H1 (cell line): Measurements from ENCODE around the gene RPS6KL1.

Experiments
- BCL11A ChIP-seq, 2 experiments: IDR thresholded peaks; one replicate each; pipeline ENCODE4 v1.6.1; 2011; ENCODE audit warnings: low read depth in 2 of 2, low read length in 2 of 2, mild to moderate bottlenecking in 2 of 2
- CTCF ChIP-seq, 3 experiments: IDR thresholded peaks; 1 replicate in 2 of 3; 2 replicates in 1 of 3; pipeline versions ENCODE4 v1.5.1 to v1.6.1; 2011; ENCODE audit warnings: low read length in 3 of 3, mild to moderate bottlenecking in 3 of 3, inconsistent platforms in 2 of 3, low read depth in 1 of 3, moderate library complexity in 1 of 3; ENCODE audit not compliant: insufficient read depth in 1 of 3; ENCODE audit errors: control extremely low read depth in 1 of 3
- EGR1 ChIP-seq: IDR thresholded peaks from 2 replicates; pipeline ENCODE4 v1.6.1; 2011; ENCODE audit warnings: low read depth, low read length, borderline replicate concordance
- EZH2 ChIP-seq: fragments of 200-600 bp; sonication (generic); IDR thresholded peaks from 2 replicates; pipeline ENCODE4 v1.7.1; 2012; ENCODE audit warnings: low read depth, mild to moderate bottlenecking, moderate library complexity, low read length, inconsistent platforms; ENCODE audit not compliant: severe bottlenecking
- GTF2F1 ChIP-seq: IDR thresholded peaks from 2 replicates; pipeline ENCODE4 v1.6.1; 2012; ENCODE audit warnings: low read depth, low read length, improper control_type of control experiment, borderline replicate concordance
- KDM1A ChIP-seq: fragments of 200-600, 300-600 bp; sonication (generic); IDR thresholded peaks from 2 replicates; pipeline ENCODE4 v1.7.1; 2016; ENCODE audit warnings: mild to moderate bottlenecking, low read length, borderline replicate concordance
- MAFK ChIP-seq: IDR thresholded peaks from 2 replicates; pipeline ENCODE4 v1.6.1; 2012; ENCODE audit warnings: low read depth, mild to moderate bottlenecking, improper control_type of control experiment, low read length
- POLR2A ChIP-seq, 2 experiments: IDR thresholded peaks; 1 replicate in 1 of 2; 2 replicates in 1 of 2; pipeline ENCODE4 v1.6.1; 2011; ENCODE audit warnings: low read depth in 2 of 2, low read length in 2 of 2, mild to moderate bottlenecking in 2 of 2; ENCODE audit errors: control extremely low read depth in 1 of 2
- POLR2AphosphoS5 ChIP-seq: IDR thresholded peaks from 2 replicates; pipeline ENCODE4 v1.6.1; 2011; ENCODE audit warnings: low read depth, low read length
- TAF1 ChIP-seq: IDR thresholded peaks from 2 replicates; pipeline ENCODE4 v1.6.1; 2011; ENCODE audit warnings: mild to moderate bottlenecking, low read depth, low read length
- USF2 ChIP-seq: IDR thresholded peaks from 2 replicates; pipeline ENCODE4 v1.6.1; 2011; ENCODE audit warnings: low read length, improper control_type of control experiment
- YY1 ChIP-seq: IDR thresholded peaks from 2 replicates; pipeline ENCODE4 v1.6.1; 2011; ENCODE audit warnings: low read depth, mild to moderate bottlenecking, low read length

- TF ChIP-seq CTCF (IDR thresholded peaks at IDR 0.05; ENCODE audit: control extremely low read depth in 1 of 3, insufficient read depth in 1 of 3, low read depth in 1 of 3, low read length in 3 of 3) (no peak), EGR1 (no peak), POLR2A (IDR thresholded peaks at IDR 0.05; ENCODE audit: control extremely low read depth in 1 of 2, low read depth in 2 of 2, low read length in 2 of 2) (no peak), POLR2AphosphoS5 (no peak), GTF2F1 (no peak), TAF1 (no peak), YY1 (no peak), EZH2 (no peak), USF2 (no peak), BCL11A (IDR thresholded peaks at IDR 0.05; ENCODE audit: low read depth in 2 of 2, low read length in 2 of 2) (no peak), KDM1A (no peak), MAFK (no peak)
These were observed 51.2 kb downstream of the RPS6KL1 start for GRCh38 chr14:74871819-74872218.
